HepG2 (cell line): Measurements from ENCODE around the gene KRI1. TPM values are rescaled to one million over a fixed set of nuclear protein-coding genes. Genes with fewer than 3 reads are reported as not detected.
A peak's percentile ranks its signal among the peaks of the same experiment; 100 is the strongest.

ENCODE experiments used
- AGO1 ChIP-seq: fragments of 200-400 bp; formaldehyde crosslinking; IDR thresholded peaks from 2 replicates; pipeline ENCODE4 v1.6.1; 2017; ENCODE audit warnings: mild to moderate bottlenecking, low read depth, low read length, moderate library complexity; ENCODE audit not compliant: poor library complexity, severe bottlenecking
- ARNT2 ChIP-seq: sonication (generic); formaldehyde crosslinking; IDR thresholded peaks from 2 replicates; pipeline ENCODE4 v1.8.0; 2022; ENCODE audit warnings: mild to moderate bottlenecking, low read depth, missing genetic modification reagents, moderate library complexity
- EP300 ChIP-seq, 3 experiments: sonication (generic) in 1 of 3; formaldehyde crosslinking in 1 of 3; IDR thresholded peaks; 2 replicates each; pipeline versions ENCODE4 v1.5.1 to v1.6.1; 2011 to 2020; ENCODE audit warnings: low read depth in 2 of 3, low read length in 2 of 3, borderline replicate concordance in 1 of 3, improper control_type of control experiment in 1 of 3, mild to moderate bottlenecking in 1 of 3, missing genetic modification reagents in 1 of 3, moderate library complexity in 1 of 3
- IRX3 ChIP-seq: sonication (generic); formaldehyde crosslinking; IDR thresholded peaks from 2 replicates; pipeline ENCODE4 v1.8.1; 2023; ENCODE audit warnings: mild to moderate bottlenecking, low read depth, missing genetic modification reagents, borderline replicate concordance
- KAT2B ChIP-seq: fragments of 150-350 bp; IDR thresholded peaks from 2 replicates; pipeline ENCODE4 v1.6.1; 2014; ENCODE audit warnings: low read depth, low read length, borderline replicate concordance
- MIER3 ChIP-seq: IDR thresholded peaks from 2 replicates; pipeline ENCODE4 v1.6.1; 2016; ENCODE audit warnings: missing compliant biosample characterization, borderline replicate concordance
- NR1H2 ChIP-seq: sonication (generic); formaldehyde crosslinking; IDR thresholded peaks from 2 replicates; pipeline ENCODE4 v1.8.1; 2022; ENCODE audit warnings: low read depth, missing genetic modification reagents, borderline replicate concordance
- TMF1 ChIP-seq: sonication (generic); formaldehyde crosslinking; IDR thresholded peaks from 2 replicates; pipeline ENCODE4 v1.8.1; 2022; ENCODE audit warnings: low read depth, missing genetic modification reagents
- ZBTB1 ChIP-seq: sonication (generic); formaldehyde crosslinking; IDR thresholded peaks from 2 replicates; pipeline ENCODE4 v1.4.0; 2020; ENCODE audit warnings: missing genetic modification reagents, borderline replicate concordance
- ZEB1 ChIP-seq: IDR thresholded peaks from 2 replicates; pipeline ENCODE4 v1.6.1; 2012; ENCODE audit warnings: mild to moderate bottlenecking, low read depth, inconsistent platforms; ENCODE audit not compliant: insufficient replicate concordance
- ZMYM2 ChIP-seq: sonication (generic); formaldehyde crosslinking; IDR thresholded peaks from 2 replicates; pipeline ENCODE4 v1.8.0; 2022; ENCODE audit warnings: mild to moderate bottlenecking, missing genetic modification reagents
- ZNF205 ChIP-seq: IDR thresholded peaks from 2 replicates; pipeline ENCODE4 v1.6.1; 2018; ENCODE audit warnings: missing biosample characterization, missing genetic modification reagents
- ZNF263 ChIP-seq: sonication (generic); formaldehyde crosslinking; IDR thresholded peaks from 2 replicates; pipeline ENCODE4 v1.4.0; 2020; ENCODE audit warnings: missing genetic modification reagents
- ZNF292 ChIP-seq: sonication (generic); formaldehyde crosslinking; IDR thresholded peaks from 2 replicates; pipeline ENCODE4 v1.8.1; 2022; ENCODE audit warnings: mild to moderate bottlenecking, low read depth, missing genetic modification reagents, borderline replicate concordance
- ZNF816 ChIP-seq: sonication (generic); formaldehyde crosslinking; IDR thresholded peaks from 2 replicates; pipeline ENCODE4 v1.8.0; 2022; ENCODE audit warnings: missing genetic modification reagents, mild to moderate bottlenecking, borderline replicate concordance
- polyA plus RNA-seq, 8 experiments: library from polyadenylated mRNA; depleted of rRNA in 3 of 8; stranded (reverse) in 7 of 8; unstranded in 1 of 8; fragments of >200 nt; fragmentation: Illumina TruSeq in 4 of 8; extraction: Trizol in 4 of 8; gene quantifications; 2 replicates each; pipeline versions ENCODE4 v1.2.1 to v1.2.3, GENCODE V29; 2011 to 2016; ENCODE audit warnings: low read depth in 4 of 8, missing spikeins in 1 of 8, mixed read lengths in 1 of 8; ENCODE audit not compliant: insufficient read depth in 1 of 8
- total RNA-seq, 5 experiments: library from RNA; depleted of rRNA; stranded (reverse); fragments of >200 nt; fragmentation: Illumina TruSeq; extraction: Trizol; gene quantifications; 2 replicates each; pipeline ENCODE4 v1.2.3, GENCODE V29; 2016; ENCODE audit warnings: low read depth in 1 of 5
- TF ChIP-seq, protein P1 (sequence below): IDR thresholded peaks from 2 replicates; pipeline ENCODE4 v1.6.1; 2012; ENCODE audit warnings: low read depth, low read length, improper control_type of control experiment
- TF ChIP-seq, protein P2 (sequence below): IDR thresholded peaks from 2 replicates; pipeline ENCODE4 v1.6.1; 2016; ENCODE audit warnings: control low read depth
- TF ChIP-seq, protein P3 (sequence below): sonication (generic); formaldehyde crosslinking; IDR thresholded peaks from 2 replicates; pipeline ENCODE4 v1.5.0; 2020; ENCODE audit warnings: missing genetic modification reagents
- TF ChIP-seq, protein P4 (sequence below): sonication (generic); formaldehyde crosslinking; IDR thresholded peaks from 2 replicates; pipeline ENCODE4 v1.5.0; 2020; ENCODE audit warnings: missing genetic modification reagents, mild to moderate bottlenecking, borderline replicate concordance
- TF ChIP-seq, protein P5 (sequence below): sonication (generic); formaldehyde crosslinking; IDR thresholded peaks from 2 replicates; pipeline ENCODE4 v1.4.0; 2020; ENCODE audit warnings: mild to moderate bottlenecking, missing genetic modification reagents
- TF ChIP-seq, protein P6 (sequence below): IDR thresholded peaks from 2 replicates; pipeline ENCODE4 v1.6.1; 2016; ENCODE audit warnings: low read depth, control low read depth

KRI1 gene
- total and polyA plus RNA-seq, 2 of the 13 experiments (the other 11 are each of a cell fraction or from before 2014, with no cell fraction given) = 9.1 to 11.7 TPM

DNA sequence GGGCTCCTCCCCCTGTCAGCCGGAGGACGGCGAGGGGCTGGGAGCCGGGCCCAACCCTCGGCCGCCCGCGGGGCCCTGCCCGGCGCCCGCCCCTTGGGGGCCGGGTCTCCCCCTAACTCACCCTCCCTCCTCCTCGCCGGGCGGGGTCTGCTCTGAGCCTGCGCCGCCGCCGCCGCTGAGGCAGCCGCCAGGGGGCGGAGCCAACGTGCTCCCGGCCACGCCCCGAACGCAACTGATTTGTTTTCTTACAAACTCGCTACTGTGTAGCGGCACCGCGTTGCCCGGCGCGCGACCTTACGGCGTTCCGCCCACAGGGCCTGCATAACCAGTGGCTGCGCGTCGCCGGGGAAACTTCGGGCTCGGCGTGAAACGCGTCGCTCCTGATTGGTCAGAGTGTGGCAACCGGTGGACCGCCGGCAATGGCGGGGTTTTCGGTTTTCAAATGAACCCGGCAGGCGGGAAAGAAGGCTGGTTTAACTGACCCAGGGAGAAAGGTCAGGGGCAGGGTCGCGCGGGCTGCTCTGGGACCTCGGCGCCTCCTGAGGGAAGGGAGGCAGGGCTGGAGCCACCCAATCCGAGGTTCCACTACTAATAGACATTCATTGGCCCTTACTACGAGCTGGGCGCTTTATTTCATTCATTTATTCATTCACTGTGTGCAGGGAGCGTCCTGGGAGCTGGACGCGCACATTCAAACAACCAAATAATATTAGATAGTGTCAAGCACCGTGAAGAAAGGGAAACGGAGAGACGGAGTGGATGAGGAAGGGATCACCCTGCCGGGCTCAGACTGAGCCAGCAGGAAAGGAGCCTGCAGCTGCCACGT lies 3.2 kb upstream of the KRI1 start, which contains the start of gene CDKN2D (continued):
- TF ChIP-seq, protein P1, sequence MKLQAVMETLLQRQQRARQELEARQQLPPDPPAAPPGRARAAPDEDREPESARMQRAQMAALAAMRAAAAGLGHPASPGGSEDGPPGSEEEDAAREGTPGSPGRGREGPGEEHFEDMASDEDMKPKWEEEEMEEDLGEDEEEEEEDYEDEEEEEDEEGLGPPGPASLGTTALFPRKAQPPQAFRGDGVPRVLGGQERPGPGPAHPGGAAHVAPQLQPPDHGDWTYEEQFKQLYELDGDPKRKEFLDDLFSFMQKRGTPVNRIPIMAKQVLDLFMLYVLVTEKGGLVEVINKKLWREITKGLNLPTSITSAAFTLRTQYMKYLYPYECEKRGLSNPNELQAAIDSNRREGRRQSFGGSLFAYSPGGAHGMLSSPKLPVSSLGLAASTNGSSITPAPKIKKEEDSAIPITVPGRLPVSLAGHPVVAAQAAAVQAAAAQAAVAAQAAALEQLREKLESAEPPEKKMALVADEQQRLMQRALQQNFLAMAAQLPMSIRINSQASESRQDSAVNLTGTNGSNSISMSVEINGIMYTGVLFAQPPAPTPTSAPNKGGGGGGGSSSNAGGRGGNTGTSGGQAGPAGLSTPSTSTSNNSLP = no peak
- TF ChIP-seq TMF1 (CRISPR knock-in tag) = peak; percentile 90
- TF ChIP-seq KAT2B = no peak
- TF ChIP-seq ZBTB1 (CRISPR knock-in tag) = no peak
- TF ChIP-seq, protein P2, sequence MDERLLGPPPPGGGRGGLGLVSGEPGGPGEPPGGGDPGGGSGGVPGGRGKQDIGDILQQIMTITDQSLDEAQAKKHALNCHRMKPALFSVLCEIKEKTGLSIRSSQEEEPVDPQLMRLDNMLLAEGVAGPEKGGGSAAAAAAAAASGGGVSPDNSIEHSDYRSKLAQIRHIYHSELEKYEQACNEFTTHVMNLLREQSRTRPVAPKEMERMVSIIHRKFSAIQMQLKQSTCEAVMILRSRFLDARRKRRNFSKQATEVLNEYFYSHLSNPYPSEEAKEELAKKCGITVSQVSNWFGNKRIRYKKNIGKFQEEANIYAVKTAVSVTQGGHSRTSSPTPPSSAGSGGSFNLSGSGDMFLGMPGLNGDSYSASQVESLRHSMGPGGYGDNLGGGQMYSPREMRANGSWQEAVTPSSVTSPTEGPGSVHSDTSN (CRISPR knock-in tag) = no peak
- TF ChIP-seq ZEB1 = no peak
- TF ChIP-seq, protein P3, sequence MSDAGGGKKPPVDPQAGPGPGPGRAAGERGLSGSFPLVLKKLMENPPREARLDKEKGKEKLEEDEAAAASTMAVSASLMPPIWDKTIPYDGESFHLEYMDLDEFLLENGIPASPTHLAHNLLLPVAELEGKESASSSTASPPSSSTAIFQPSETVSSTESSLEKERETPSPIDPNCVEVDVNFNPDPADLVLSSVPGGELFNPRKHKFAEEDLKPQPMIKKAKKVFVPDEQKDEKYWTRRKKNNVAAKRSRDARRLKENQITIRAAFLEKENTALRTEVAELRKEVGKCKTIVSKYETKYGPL (CRISPR knock-in tag) = no peak
- TF ChIP-seq, protein P4, sequence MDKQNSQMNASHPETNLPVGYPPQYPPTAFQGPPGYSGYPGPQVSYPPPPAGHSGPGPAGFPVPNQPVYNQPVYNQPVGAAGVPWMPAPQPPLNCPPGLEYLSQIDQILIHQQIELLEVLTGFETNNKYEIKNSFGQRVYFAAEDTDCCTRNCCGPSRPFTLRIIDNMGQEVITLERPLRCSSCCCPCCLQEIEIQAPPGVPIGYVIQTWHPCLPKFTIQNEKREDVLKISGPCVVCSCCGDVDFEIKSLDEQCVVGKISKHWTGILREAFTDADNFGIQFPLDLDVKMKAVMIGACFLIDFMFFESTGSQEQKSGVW = no peak
- peak; percentile 47; the same call in 1 of the 2 replicates for TF ChIP-seq ZNF263 (CRISPR knock-in tag)
- TF ChIP-seq, protein P5, sequence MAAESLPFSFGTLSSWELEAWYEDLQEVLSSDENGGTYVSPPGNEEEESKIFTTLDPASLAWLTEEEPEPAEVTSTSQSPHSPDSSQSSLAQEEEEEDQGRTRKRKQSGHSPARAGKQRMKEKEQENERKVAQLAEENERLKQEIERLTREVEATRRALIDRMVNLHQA (CRISPR knock-in tag) = no peak
- TF ChIP-seq ARNT2 (CRISPR knock-in tag) = peak; percentile 99
- no peak for TF ChIP-seq MIER3
- peak in 1 of 2 experiments; percentile 42; a peak in 1 of 4 replicates for TF ChIP-seq EP300 (IDR thresholded peaks at IDR 0.05; ENCODE audit: low read depth in 2 of 2, low read length in 2 of 2)
- TF ChIP-seq EP300 (CRISPR knock-in tag; IDR thresholded peaks at IDR 0.05; ENCODE audit: borderline replicate concordance) = no peak
- TF ChIP-seq ZMYM2 = peak; percentile 80
- TF ChIP-seq, protein P6, sequence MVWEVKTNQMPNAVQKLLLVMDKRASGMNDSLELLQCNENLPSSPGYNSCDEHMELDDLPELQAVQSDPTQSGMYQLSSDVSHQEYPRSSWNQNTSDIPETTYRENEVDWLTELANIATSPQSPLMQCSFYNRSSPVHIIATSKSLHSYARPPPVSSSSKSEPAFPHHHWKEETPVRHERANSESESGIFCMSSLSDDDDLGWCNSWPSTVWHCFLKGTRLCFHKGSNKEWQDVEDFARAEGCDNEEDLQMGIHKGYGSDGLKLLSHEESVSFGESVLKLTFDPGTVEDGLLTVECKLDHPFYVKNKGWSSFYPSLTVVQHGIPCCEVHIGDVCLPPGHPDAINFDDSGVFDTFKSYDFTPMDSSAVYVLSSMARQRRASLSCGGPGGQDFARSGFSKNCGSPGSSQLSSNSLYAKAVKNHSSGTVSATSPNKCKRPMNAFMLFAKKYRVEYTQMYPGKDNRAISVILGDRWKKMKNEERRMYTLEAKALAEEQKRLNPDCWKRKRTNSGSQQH (CRISPR knock-in tag) = peak; percentile 100
- peak; percentile 34; the same call in 1 of the 2 replicates for TF ChIP-seq ZNF205 (CRISPR knock-in tag)
- TF ChIP-seq AGO1 = peak; percentile 69
- TF ChIP-seq NR1H2 (CRISPR knock-in tag) = no peak
- peak; percentile 84; the same call in 1 of the 2 replicates for TF ChIP-seq ZNF816 (CRISPR knock-in tag)
- TF ChIP-seq IRX3 (CRISPR knock-in tag) = peak; percentile 92; the same call in 1 of the 2 replicates
- no peak for TF ChIP-seq ZNF292
